Measurements from ENCODE around the gene PDE4D. TPM values are rescaled to one million over a fixed set of nuclear protein-coding genes. Genes with fewer than 3 reads are reported as not detected.

PDE4D gene
- polyA plus RNA-seq, 6 donors from 2014 or later = 4.1 to 20.0 (median 12.9) TPM

- H3K36me3 Mint-ChIP-seq = no peaks in the 10 kb centered on the region
- H3K4me1 Mint-ChIP-seq = peaks cover 19 to 26% (median 21%) of the 10 kb centered on the region in 3 donors
- ATAC-seq (ENCODE audit: low read depth in 2 of 2) (no peak), DNase-seq (peak; percentile 1)
- peak overlapping the region in 1 of 6 donors; percentile 84 for H3K27ac Mint-ChIP-seq
- H3K9me3 Mint-ChIP-seq = no peaks in the 10 kb centered on the region
- H3K4me3 Mint-ChIP-seq = peak overlapping the region; percentile 60 to 97 (median 90)
- H3K27me3 Mint-ChIP-seq = peaks cover 8 to 35% (median 34%) of the 10 kb centered on the region in 3 donors
These were observed 853.3 kb downstream of the PDE4D start for GRCh38 chr5:59040024-59040803.

- ATAC-seq (ENCODE audit: low read depth in 2 of 2) (peak; percentile 82 to 85), DNase-seq (peak; percentile 68)
- H3K36me3 Mint-ChIP-seq = no peaks in the 10 kb centered on the region
- H3K4me1 Mint-ChIP-seq = peaks cover 19 to 26% (median 21%) of the 10 kb centered on the region in 3 donors
- peak overlapping the region; percentile 60 to 97 (median 93) for H3K4me3 Mint-ChIP-seq
- H3K9me3 Mint-ChIP-seq = no peaks in the 10 kb centered on the region
- H3K27me3 Mint-ChIP-seq = peaks cover 8 to 35% (median 34%) of the 10 kb centered on the region in 3 donors
- peak overlapping the region in 5 of 6 donors; percentile 76 to 95 (median 85) for H3K27ac Mint-ChIP-seq
These were observed 854.1 kb downstream of the PDE4D start for GRCh38 chr5:59039296-59040023.

- DNase-seq = no peak
- H3K4me1 Mint-ChIP-seq = peaks cover 19 to 26% (median 21%) of the 10 kb centered on the region in 3 donors
- ATAC-seq (ENCODE audit: low read depth in 2 of 2) = peak in 1 of 2 donors; percentile 11
- peak overlapping the region in 2 of 6 donors; percentile 16 to 84 for H3K27ac Mint-ChIP-seq
- H3K4me3 Mint-ChIP-seq = peak overlapping the region; percentile 72 to 97 (median 93)
- no peaks in the 10 kb centered on the region for H3K36me3 Mint-ChIP-seq
- no peaks in the 10 kb centered on the region for H3K9me3 Mint-ChIP-seq
- peaks cover 8 to 35% (median 34%) of the 10 kb centered on the region in 3 donors for H3K27me3 Mint-ChIP-seq
These were observed 854.7 kb downstream of the PDE4D start for GRCh38 chr5:59038798-59039295.

GRCh38 chr5:59037941-59038797 lies 855.4 kb downstream of the PDE4D start:
- Mint-ChIP-seq H3K9me3 (no peaks in the 10 kb centered on the region), H3K27me3 (peaks cover 8 to 35% (median 34%) of the 10 kb centered on the region in 3 donors), H3K27ac (peak overlapping the region in 2 of 6 donors; percentile 16 to 84), H3K4me3 (peak overlapping the region; percentile 72 to 97 (median 93)), H3K4me1 (peaks cover 19 to 26% (median 21%) of the 10 kb centered on the region in 3 donors), H3K36me3 (no peaks in the 10 kb centered on the region)
- DNase-seq (no peak), ATAC-seq (ENCODE audit: low read depth in 2 of 2) (no peak)

GRCh38 chr5:59037453-59037852 lies 856.1 kb downstream of the PDE4D start:
- H3K4me3 Mint-ChIP-seq = peak overlapping the region in 4 of 8 donors; percentile 10 to 89 (median 72)
- H3K9me3 Mint-ChIP-seq = no peaks in the 10 kb centered on the region
- no peak for DNase-seq
- no peak for ATAC-seq (ENCODE audit: low read depth in 2 of 2)
- peaks cover 19 to 26% (median 21%) of the 10 kb centered on the region in 3 donors for H3K4me1 Mint-ChIP-seq
- H3K27me3 Mint-ChIP-seq = peaks cover 8 to 34% (median 33%) of the 10 kb centered on the region in 3 donors
- H3K27ac Mint-ChIP-seq = no peak overlapping the region
- H3K36me3 Mint-ChIP-seq = no peaks in the 10 kb centered on the region

- Mint-ChIP-seq H3K36me3 (no peaks in the 10 kb centered on the region), H3K4me1 (peaks cover 19 to 26% (median 21%) of the 10 kb centered on the region in 3 donors), H3K4me3 (no peak overlapping the region), H3K9me3 (no peaks in the 10 kb centered on the region), H3K27ac (no peak overlapping the region), H3K27me3 (peaks cover 8 to 34% (median 30%) of the 10 kb centered on the region in 3 donors)
- DNase-seq (no peak), ATAC-seq (ENCODE audit: low read depth in 2 of 2) (no peak)
These were observed 856.5 kb downstream of the PDE4D start for GRCh38 chr5:59037041-59037440.

GRCh38 chr5:59036274-59036961 lies 857.1 kb downstream of the PDE4D start:
- Mint-ChIP-seq H3K4me1 (peaks cover 19 to 26% (median 21%) of the 10 kb centered on the region in 3 donors), H3K4me3 (peak overlapping the region in 1 of 8 donors; percentile 16), H3K36me3 (no peaks in the 10 kb centered on the region), H3K27me3 (peaks cover 3 to 30% (median 26%) of the 10 kb centered on the region in 3 donors), H3K9me3 (no peaks in the 10 kb centered on the region), H3K27ac (no peak overlapping the region)
- DNase-seq (no peak), ATAC-seq (ENCODE audit: low read depth in 2 of 2) (no peak)

- Mint-ChIP-seq H3K27me3 (peaks cover 0 to 26% (median 19%) of the 10 kb centered on the region in 3 donors), H3K4me3 (no peak overlapping the region), H3K27ac (no peak overlapping the region), H3K9me3 (peaks cover 0 to 2% (median 0%) of the 10 kb centered on the region in 7 donors), H3K4me1 (peaks cover 19 to 26% (median 21%) of the 10 kb centered on the region in 3 donors), H3K36me3 (no peaks in the 10 kb centered on the region)
- no peak for ATAC-seq (ENCODE audit: low read depth in 2 of 2)
- DNase-seq = no peak
These were observed 857.8 kb downstream of the PDE4D start for GRCh38 chr5:59035681-59036080.

GRCh38 chr5:59034498-59035186 lies 858.9 kb downstream of the PDE4D start:
- ATAC-seq (ENCODE audit: low read depth in 2 of 2) (no peak), DNase-seq (peak; percentile 6)
- no peaks in the 10 kb centered on the region for H3K36me3 Mint-ChIP-seq
- H3K9me3 Mint-ChIP-seq = peaks cover 0 to 7% (median 0%) of the 10 kb centered on the region in 7 donors
- no peak overlapping the region for H3K27ac Mint-ChIP-seq
- no peak overlapping the region for H3K4me3 Mint-ChIP-seq
- peaks cover 12 to 19% (median 14%) of the 10 kb centered on the region in 3 donors for H3K4me1 Mint-ChIP-seq
- H3K27me3 Mint-ChIP-seq = peaks cover 0 to 21% (median 12%) of the 10 kb centered on the region in 3 donors

GRCh38 chr5:59027145-59027907 lies 866.2 kb downstream of the PDE4D start:
- Mint-ChIP-seq H3K27ac (peak overlapping the region in 1 of 6 donors; percentile 32), H3K36me3 (no peaks in the 10 kb centered on the region), H3K27me3 (no peaks in the 10 kb centered on the region), H3K4me3 (no peak overlapping the region), H3K9me3 (peaks cover 0 to 7% (median 0%) of the 10 kb centered on the region in 7 donors), H3K4me1 (no peaks in the 10 kb centered on the region)
- ATAC-seq (ENCODE audit: low read depth in 2 of 2) = no peak
- no peak for DNase-seq

- DNase-seq = no peak
- no peak overlapping the region for H3K4me3 Mint-ChIP-seq
These were observed 867.8 kb downstream of the PDE4D start for GRCh38 chr5:59025734-59026133.

More at GRCh38 chr5:59025734-59026133, 867.8 kb downstream of the PDE4D start:
- no peaks in the 10 kb centered on the region for H3K27me3 Mint-ChIP-seq
- no peak for ATAC-seq (ENCODE audit: low read depth in 2 of 2)
- no peak overlapping the region for H3K27ac Mint-ChIP-seq
- H3K4me1 Mint-ChIP-seq = no peaks in the 10 kb centered on the region
- H3K9me3 Mint-ChIP-seq = peaks cover 0 to 6% (median 0%) of the 10 kb centered on the region in 7 donors
- peaks cover 0 to 2% of the 10 kb centered on the region in 2 donors for H3K36me3 Mint-ChIP-seq

All from naive B cell (primary cell).